NCI-H2171 (cell line): ENCODE measurements around the gene SLC9C1.
A peak's percentile ranks its signal among the peaks of the same experiment; 100 is the strongest.
"Not testable (repeated sequence)": the region's sequence is repeated elsewhere in the genome, so short reads cannot be mapped to it uniquely, and the experiment has no call there.

ENCODE experiments used
- DNase-seq: peaks from one replicate; lab custom pipeline; 2025; lab: John Stamatoyannopoulos, UW

SLC9C1 gene

DNA sequence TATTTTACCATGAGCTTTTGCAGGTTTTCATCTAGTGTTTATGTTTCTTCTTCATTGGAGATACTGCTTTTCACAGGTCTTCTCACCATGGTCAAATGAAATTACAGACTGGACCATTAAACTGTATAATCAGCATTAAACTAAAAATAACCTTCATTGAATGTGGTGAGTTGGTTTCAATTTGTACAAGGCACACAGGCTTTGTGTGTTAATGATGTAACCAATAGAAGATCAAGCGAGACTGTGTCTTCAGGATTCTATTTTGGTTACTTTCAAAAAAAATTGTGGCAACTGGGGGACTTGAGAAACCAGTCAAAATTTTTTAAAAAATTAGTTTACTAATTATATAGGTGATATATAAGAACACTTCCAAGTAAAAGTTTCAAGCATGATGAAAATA, 106.7 kb downstream of the SLC9C1 start:
- no peak for DNase-seq

DNA sequence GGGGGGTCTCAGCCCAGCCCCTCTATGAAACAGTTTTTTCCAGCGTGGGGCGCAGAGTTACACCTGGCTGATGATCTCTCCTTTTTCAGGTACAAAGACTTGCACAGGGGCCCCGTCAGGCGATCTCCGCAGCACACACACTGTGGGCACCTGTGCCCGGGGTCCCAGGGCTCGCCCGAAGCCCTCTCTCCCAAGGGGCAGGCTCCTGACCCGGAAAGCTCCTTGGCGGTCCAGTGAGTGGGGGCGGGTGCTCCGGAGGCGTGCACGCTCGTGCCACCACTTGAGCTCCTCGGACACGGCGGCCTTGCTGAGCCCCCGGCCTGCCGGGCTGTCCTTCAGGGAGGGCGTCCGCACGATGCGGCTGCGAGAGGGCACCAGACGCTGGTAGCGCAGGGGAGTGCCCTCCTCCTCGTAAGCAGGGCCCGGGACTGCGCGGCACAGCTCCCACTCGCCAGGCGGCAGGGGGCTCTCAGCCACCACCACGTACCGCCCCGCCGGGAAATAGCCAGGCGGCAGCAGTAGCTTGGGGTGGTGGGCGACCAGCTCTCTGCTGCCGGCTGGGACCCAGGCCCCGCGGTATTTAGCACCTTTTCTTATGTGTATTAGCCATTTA, 108.5 kb downstream of the SLC9C1 start:
- not testable (repeated sequence) for DNase-seq

DNA sequence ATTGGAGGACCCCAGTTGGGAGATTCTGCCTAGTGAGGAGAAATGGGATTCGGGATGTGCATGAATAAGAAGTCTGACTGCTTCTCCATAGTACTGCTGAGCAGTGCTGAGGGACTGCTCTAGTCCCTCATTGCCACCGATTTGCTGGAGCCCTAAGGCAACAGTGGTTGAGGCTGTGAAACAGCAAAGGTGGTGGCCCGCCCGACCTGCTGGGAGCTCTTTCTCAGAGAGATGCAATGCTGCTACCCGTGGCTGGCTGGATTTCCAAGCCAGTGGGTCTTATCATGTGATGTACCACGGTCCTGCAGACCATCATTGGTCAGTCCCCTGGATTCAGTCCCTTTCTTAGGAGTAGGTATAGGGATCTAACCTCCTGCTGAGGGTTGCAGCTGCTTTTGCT, 118.4 kb downstream of the SLC9C1 start:
- DNase-seq: no peak

DNA sequence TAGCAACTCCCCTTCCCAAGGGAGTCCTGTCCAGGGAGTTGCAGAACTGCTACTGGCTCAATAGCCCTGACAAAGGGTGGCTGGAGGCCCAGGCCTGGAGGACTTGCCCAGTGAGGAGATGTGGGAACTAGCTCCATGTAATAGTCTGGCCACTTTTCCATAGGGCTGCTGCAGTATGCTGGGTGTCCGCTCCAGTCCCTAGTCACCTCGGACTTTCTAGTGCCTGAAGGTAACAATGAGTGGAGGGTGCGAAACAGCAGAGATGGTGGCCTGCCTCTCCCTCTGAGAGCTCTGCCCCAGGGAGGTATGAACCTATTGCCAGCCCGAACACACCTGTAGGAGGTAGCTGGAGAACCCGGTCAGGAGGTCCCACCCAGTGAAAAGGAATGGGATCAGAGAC, 119.0 kb downstream of the SLC9C1 start:
- DNase-seq: no peak

DNA sequence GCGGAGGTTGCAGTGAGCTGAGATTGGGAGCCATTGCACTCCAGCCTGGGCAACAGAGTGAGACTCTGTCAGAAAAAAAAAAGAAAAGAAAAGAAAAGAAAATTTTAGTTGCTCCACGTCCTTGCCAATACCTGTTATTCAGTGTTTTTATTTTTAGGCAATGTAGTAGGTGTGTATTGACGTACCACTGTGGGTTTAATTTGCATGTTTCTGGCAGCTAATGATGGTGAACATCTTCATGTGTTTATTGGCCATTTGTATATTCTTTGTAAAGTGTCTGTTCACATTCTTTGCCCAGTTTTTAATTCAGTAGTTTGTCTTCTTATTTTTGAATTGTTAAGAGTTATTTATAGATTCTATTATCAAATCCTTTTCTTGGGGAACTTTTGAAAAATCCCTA, 122.9 kb downstream of the SLC9C1 start:
- DNase-seq: no peak

DNA sequence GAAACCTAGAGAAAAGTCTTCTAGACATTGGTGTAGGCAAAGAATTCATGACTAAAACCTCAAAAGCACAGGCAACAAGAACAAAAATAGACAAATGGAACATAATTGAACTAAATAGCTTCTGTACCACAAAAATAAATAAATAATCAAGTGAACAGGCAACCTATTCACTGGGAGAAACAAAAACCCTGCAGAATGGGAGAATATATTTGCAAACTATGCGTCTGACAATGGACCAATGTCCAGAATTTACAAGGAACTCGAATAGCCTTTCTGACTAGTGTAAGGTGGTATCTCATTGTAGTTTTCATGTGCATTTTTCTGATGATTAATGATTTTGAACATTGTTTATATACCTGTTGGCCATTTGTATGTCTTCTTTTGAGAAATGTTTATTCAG, 124.0 kb downstream of the SLC9C1 start:
- DNase-seq: no peak

DNA sequence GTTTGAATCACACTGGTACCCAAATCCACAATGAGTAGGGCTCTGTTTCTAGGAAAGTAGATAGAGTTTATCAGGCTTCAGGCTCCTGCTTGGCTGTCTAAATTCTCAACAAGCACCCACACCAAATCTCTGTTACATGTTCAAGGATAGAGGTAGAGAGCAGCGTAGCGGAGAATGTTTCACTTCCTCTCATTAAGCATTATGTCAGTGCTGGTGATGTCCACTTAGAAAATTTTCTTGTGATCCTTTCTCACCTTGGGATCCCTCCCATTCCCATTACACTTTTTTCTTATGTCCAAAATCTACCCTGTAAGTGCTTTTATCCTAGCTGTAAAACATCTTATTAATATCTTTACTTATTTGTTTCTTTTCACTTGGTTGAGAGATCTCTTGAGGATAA, 126.3 kb downstream of the SLC9C1 start:
- DNase-seq: no peak

DNA sequence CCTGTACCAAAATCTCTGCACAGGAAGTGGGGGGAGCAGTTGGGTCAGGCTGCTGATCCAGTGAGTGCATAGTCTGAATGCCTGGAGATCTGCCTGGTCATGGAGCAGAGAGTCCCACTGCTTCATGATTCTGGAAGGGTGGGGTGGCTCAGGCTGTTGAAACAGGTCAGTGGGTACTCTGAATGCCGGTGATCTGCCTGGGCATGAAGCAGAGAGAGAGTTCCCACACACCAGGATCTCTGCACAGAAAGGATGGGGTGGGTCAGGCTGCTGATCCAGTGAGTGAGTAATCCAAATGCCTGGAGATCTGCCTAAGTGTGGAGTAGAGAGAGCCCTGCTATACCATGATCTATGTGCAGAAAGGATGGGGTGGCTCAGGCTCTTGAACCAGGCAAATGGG, 144.9 kb downstream of the SLC9C1 start:
- no peak for DNase-seq

DNA sequence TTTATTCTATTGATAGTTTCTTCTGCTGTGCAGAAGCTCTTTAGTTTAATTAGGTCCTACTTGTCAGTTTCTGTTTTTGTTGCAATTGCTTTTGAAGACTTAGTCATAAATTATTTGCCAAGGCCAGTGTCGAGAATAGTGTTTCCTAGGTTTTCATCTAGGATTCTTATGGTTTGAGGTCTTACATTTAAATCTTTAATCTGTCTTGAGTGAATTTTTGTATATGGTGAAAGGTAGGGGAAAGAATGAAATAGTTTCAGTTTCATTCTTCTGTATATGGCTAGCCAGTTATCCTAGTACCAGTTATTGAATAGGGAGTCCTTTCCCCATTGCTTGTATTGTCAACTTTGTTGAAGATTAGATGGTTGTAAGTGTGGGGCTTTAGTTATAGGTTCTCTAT, 150.3 kb downstream of the SLC9C1 start:
- no peak for DNase-seq

DNA sequence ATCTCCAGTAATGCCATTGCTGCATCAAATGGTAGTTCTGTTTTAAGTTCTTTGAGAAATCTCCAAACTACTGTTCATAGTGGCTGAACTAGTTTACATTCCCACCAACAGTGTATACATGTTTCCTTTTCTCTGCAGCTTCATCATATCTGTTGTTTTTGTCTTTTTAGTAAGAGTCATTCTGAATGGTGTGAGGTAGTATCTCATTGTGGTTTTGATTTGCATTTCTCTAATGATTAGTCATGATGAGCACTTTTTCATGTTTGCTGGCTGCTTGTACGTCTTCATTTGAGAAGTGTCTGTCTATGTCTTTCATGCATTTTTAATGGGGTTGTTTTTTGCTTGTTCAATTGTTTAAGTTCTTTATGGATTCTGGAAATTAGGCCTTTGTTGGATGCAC, 150.8 kb downstream of the SLC9C1 start:
- no peak for DNase-seq

DNA sequence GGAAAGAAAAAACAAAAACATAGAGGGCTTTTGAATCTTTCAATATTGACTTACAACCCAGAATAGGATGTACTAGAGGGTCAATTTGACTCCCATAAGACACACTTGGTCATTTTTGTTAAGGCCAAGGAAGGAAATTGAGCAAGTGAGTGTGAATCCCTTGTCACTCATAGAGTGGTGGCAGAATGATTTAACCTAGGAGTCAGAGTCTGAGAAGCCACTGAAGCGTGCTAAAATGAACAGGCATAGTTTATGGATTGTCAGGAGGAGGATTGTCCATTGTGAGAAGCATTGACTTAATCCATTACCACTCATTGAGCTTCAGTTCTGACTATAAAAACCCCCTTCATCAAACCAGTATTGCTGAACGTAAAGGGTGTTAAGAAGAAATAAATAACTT, 152.7 kb downstream of the SLC9C1 start:
- DNase-seq: no peak

DNA sequence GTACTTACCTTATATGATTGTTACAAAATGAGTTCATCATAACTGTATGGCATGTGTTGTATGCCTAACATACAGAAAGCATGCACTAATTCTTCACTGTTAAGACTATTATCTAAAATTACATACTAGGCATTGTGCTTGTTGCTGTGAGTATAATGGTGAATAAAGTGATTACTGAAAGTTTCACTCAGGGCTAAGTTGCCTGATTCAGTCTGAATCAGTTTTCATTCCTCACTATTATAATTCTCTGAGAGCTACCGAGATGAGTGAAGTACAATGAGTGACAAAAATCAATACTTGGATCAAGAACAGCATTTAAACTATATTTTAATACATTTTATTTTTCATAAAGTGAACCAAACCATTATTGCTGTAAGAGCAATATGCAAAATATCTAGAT, 153.4 kb downstream of the SLC9C1 start:
- DNase-seq: no peak

DNA sequence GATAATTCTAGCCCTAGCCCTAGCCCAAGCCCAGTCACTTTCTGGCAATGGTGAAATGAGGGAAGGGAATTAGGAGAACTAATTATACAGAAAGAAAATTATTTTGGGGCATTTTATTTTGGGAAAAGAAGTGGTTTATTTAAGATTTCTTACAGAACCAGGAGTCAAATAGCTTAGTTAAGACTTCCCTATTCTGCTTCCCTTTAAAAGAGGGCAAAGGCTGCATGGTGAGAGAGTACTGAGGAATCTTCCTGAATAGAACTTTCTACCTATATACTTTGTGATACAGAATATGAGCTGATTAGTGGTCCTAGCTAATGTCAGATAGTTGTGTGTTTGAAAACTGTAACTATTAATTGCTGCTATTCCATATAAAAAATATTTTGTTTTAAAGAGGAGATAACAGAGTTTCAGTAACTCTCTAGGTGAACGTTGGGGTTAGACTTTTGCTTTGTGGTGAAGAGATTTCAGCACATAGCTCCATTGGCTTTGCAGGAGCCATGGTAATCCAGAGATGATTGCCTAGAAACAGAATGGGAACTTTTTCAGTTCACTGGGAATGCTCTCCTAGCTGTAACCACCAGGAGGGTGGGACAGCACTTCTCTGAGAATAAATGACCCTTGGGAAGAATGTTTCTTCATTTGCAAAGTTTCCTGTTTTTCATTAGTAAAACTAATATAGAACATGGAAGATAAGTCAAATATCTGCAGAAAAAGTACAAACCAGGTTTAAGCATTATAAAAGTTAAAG, 155.6 kb downstream of the SLC9C1 start:
- DNase-seq: no peak

DNA sequence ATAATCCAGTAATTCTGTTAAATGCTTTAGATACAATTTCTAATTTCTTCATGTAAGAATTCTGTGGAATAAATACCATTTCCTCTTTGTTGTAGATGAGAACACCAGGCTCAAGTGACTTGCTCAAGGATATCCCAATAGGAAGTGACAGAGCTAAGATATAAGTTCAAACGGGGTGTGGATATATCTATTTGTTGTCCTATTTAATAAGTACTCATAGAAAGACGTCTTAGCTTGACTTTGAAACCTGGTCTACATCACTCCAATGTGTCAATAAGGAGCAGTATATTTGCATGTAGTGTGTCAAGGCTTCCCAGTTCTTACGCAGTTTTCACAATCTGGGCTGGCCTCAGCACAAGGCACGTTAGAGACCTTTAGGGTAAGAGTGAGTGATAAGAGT, 156.2 kb downstream of the SLC9C1 start:
- DNase-seq: no peak

DNA sequence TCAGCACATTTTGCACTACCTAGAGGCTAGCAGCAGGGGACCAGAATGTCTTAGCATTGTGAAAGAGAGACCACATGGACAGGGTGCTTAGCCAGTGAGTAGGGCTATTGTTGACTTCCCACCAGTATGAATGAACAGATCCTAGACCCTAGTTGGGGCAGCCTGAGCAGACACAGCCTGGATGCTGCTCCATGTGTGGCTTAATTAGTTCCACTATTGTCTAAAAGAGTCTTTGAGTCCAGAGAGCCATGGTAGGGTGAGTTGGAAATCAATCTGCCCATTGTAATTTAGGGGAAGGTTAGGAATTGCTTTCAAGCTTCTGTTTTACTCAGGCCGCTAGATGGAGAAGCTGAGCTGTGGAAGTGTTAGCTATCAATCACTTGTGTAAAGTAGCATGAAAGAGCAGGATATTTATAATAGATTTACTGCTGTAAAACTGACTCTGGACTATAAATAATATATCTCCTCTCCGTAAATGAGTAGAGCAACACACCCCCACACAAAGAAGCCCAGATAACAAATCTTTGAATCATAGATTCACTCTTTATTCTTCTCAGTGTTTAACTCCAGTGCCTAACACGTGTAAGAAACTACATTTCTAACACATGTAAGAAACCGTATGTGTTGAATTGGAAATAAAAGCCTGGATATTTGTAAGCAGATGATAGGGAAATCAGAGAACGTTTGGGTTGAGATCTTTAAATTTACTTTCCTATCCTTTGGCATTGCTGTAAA, 156.9 kb downstream of the SLC9C1 start:
- peak; percentile 38 for DNase-seq

DNA sequence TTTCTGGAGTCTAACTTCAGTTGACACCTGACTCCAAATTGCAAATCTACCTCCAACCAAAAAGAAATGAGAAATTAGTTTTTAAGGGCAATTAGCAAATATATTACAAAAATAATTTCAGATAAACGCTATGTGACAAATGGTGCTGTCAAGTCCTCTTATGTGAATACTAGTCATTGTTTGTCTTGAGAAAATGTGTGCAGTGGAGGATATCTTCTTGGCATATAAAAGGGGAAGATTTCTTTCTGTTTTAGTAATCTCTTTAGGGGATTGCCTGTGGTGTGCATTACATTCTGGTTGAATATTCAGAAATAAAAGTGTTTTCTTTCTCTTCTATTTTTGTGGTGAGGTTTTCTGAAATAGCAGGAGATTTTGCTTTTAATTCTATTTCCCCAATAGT, 158.0 kb downstream of the SLC9C1 start:
- no peak for DNase-seq

DNA sequence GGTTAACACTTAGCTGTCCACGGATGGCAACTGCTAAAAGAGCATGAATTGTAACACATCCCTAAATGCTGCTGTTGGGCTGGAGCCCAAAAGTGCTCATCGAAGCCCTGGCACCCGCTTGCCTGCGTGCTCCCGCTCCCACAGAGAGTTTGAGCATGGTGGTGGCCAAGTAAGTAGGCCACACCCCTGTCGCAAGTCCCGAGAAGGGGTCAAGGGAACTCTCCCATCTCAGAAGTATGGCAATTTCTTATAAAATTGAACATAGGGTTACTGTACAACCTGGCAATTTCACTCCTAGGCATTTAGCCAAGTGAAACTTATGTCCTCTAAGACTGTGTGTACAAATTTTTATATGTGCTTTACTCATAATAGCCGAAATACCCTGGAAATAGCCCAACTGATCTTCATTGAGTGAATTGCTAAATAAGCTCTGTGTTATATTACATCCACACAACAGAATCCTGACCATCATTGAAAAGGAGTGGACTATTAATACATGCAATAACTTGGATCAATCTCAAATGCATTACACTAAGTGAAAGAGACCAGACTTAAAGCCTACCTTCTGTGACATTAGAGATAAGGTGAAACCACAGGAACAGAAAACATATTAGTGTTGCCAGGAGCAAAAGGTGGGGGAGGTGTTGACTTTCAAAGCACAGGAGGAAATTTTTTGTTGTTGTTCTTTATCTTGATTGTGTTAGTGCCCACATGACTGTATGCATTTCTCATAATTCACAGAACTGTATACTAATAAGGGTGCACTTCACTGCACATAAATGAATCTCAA, 159.5 kb downstream of the SLC9C1 start:
- DNase-seq: no peak

DNA sequence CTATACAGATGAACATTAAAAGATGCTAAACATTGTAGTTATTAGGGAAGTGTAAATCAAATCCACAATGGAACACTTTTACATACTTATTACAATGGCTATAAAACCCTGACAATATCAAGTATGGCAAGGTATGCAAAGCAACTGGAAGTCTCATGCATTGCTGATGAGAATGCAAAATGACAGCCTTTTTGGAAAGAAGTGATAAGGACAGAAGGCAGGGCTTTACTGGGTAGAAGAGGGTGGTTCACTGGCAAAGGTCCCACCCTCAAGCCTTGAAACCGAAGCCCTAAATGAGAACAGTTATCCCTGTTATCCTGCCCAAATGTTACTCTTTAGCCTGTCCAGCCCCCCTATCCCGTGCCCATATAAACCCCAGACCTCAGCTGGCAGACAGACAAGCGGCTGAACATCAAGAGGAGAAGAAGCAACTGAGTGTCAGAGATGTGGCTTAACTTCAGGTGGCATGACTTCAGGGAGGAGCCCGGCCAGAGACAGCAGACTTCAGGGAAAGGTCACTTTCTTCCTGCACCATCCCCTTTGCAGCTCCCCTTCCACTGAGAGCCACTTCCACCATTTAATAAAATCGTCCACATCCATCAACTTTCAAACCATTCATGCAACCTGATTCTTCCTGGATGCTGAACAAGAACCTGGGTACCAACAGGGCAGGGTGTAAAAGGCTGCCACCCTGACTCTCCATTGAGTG, 160.2 kb downstream of the SLC9C1 start:
- no peak for DNase-seq

DNA sequence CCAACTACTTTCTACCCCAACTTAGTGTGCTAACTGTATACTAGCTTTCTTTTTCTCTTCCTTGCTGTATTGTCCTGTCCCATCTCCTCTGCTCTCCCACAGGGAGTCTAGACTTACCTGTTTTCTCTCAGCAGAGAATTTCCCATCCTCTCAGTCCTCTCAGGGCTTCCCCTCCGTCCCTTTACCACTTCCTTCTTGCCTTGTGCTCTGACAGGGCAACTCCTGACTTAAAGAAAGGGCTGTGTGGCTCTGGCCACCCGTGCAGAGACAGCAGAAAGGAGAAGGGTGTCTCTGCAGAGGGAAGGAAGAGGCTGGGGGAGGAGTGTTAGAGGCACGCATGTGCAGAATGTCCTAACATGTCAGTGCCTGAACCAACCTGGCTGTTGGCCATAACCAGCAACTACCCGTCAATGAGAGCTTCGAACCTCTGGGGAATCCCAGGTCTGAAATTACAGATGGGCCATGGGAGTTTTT, 161.0 kb downstream of the SLC9C1 start, which contains the start of gene GCSAM:
Gene GCSAM, minus strand, starts transcription at position 274 of the 474 bp plus-strand sequence. Its CDS starts 128 bp downstream, at position 146.
- DNase-seq: peak; percentile 95

DNA sequence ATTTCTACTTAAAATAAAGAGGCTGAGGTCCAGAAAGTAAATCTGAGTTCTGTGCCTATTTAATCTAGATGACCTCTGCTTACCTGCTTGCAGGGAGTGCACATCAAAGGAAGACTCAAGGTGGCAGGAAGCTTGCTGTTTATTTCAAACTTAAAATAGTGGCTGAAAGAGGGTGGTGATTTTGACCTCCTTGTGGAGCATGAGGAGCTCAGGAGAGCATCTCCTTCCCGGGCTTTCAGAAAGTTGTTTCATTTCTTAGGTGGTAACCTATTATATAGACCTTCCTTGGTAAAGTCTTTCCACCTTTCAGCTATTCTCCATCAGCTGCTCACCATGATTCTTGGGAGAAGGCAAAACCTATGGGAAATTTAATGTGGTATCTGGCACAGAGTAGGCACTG, 161.5 kb downstream of the SLC9C1 start:
- DNase-seq: no peak

DNA sequence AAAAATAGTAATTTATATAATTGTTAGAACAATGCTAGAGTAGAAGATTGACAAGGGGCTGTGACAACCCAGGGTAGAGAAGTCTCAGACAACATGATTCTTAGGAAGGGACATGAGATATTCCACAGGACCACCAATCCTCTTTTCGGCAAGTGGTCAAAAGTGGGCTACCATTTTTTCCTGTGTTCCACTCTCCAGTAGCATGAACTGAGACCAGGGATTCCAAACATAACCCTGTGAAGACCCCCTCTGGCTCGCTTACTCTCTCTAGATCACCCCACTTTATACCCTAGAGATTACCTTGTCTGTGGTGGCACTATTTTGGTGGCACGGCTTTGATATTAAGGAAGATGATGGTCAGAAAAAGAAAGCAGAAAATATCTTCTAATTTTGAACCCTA, 161.9 kb downstream of the SLC9C1 start:
- DNase-seq: no peak

DNA sequence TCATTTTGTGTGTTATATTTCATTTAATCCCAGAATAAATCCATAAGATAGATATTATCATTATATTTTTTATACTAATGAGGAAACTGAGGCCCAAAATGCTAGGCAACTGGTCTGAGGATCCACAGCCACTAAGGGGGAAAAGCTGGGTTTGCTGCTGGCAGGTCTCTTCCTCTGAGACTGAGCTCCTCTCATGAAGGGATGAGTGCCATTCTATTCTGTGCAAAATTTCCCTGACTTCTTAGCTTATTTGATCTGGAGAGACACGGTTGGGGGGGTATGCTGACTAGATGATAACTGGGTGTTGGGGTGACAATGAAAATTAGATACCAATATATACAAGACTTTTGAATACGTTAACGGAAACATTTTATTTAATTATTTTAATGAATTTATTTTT, 162.9 kb downstream of the SLC9C1 start:
- DNase-seq: no peak
